HG03457 (cell line): ENCODE data around the gene GFRA1.

Experiments used
- ATAC-seq: cut with Tn5 transposase; IDR thresholded peaks from one replicate; pipeline ENCODE4 v1.9.1; 2021; ENCODE audit warnings: moderate number of reproducible peaks; ENCODE audit not compliant: unreplicated experiment

The GFRA1 gene, protein sequence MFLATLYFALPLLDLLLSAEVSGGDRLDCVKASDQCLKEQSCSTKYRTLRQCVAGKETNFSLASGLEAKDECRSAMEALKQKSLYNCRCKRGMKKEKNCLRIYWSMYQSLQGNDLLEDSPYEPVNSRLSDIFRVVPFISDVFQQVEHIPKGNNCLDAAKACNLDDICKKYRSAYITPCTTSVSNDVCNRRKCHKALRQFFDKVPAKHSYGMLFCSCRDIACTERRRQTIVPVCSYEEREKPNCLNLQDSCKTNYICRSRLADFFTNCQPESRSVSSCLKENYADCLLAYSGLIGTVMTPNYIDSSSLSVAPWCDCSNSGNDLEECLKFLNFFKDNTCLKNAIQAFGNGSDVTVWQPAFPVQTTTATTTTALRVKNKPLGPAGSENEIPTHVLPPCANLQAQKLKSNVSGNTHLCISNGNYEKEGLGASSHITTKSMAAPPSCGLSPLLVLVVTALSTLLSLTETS

DNA sequence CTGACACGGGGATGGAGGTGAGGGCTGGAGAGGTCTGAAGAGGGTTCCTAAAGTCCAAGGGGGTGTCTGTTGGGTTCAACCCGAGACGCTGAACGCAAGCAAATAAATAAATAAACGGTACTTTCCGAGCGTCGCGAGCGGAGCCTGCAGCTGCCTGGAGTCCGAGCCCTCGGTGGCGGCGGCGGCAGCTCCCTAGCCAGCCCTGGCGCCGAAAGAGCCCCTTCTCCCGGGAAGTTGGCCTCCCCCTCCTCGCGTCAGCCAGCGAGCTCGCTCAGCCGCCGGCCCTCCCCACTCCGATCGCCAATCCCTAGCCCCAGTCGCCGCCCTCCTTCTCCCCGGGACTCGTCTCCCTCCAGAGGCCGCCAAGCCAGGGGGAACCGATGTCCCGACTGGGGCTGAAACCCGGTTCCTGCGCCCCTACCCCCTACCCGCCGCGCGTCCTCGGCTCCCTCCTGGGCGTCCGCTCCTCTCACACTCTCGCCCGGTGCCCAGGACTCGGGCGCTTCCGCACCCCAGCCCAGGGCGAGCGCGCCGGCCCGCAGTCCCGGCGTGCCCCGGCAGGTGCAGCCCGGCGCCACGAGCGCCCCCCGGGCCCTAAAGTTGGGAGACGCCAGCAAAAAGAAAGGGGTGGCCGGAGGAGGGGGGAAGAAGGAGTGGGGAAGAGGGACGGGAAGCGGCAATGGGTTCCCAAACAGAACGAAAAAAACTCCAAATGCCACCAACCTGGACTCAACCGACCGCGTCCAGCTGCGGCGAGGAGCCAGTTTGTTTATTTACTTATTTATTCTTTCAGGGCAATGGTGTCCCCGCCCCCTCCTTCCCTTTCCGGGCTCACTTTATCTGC, at the start of gene GFRA1:
GFRA1 (minus strand) TSS at position 767 of the 844 bp plus-strand sequence. CDS start 1,177 bp downstream, outside the sequence.
- no peak for ATAC-seq

DNA sequence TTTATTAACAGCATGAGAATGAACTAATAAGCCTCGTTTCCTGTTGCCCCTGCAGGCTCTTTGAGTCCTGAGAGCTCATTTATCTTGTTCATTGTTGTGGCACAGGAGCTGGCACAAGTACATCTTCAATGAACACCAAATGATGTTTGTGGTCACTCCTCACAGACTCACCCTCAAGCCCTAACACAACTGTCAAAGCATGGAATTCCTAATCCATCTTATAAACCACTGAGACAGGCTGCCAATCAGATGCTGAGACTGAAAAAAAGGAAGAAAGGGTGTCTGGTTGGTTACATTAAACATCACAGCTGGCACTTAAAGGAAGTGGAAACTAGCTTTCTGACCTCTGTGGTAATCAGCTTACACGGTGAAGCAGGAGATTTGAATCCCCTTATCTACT, 43.5 kb upstream of the GFRA1 start:
- ATAC-seq: no peak

DNA sequence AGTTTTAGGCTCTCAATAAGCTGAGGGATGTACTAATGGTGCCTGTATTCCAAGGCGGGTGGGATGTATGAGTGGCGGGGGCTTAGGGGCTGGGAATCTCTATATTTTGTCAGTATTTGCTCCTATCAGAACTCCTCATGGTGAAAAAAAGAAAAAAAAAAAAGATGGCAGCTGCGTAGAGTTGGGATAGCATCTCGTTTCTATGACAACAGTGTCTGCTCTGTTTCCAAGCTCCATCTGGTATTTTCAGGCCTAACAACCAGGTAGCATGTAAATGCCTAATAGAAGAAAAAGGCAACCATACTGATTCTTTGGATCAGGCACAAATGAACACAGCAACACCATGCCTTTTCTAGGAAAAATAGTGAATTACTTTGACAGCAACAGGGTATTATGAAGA, 39.5 kb upstream of the GFRA1 start:
- no peak for ATAC-seq

DNA sequence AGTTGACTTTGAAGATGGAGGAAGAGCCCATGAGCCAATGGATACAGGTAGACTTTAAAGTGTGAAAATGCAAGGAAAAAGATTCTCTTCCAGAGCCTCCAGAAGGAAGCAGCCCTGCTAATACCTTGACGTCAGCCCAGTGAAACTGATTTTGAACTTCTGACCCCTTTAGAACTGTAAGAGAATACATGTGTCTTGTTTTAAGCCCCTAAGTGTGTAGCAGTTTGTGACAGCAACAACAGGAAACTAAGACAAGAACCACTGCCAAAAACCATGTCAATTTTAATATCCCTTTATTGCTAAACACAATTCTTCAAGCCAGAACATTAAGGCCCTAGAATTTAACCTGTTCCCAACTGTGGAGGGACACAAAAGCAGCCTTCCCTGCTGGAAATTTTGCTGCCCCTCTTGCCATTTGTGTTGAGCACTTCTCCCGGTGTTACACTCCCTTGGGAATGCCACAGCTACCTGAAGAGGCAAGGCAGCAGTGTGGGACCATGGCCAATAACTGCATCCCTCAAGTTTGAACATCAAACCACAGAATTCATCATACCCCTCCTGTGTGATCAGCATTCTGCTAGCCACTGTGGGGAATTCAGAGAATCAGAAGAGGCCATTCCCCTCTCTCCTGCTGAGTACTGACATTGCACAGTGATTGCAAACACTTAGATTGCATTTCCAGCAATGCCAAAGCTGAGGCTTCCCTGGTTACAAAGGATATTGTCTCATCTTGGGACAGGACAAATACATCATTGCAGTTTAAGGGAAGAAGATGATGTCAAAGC, 38.9 kb upstream of the GFRA1 start:
- ATAC-seq: no peak

DNA sequence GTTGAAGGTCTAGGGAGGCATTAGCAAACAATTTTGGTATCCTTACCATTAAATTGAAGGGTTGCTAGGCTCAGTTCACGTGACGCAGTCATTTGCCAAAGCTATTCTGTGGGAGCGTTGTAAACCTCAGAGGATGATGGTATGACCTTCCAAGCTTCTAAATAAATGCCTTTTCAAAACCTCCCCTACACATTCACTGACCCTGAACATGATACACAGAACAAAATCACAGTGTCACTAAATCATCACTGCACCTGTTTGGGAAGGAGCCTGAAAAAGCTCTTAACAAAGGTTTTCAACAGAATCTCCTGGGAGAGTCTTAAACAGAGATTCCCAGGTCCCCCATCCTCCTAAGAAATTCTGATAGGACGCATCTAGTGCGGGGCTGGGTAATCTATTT, 38.0 kb upstream of the GFRA1 start:
- ATAC-seq: no peak

DNA sequence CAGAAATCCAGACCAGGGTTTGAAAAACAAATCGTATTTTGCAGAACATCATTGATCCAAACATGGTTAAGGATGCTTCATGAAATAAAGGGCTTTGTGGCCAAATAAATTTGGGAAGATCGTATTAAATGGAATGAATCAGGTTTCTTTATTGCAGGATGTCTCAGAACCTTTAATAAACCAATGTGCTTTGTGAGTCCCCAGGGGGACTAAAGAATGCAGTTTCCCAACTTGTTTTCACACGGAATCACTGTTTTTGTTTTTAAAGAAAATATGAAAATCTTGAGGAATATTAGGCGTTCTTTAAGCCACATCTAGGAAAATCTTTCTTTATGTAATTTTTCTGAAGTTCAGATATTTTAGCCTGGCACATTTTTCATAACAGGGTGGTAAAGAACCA, 34.4 kb upstream of the GFRA1 start:
- ATAC-seq: no peak

DNA sequence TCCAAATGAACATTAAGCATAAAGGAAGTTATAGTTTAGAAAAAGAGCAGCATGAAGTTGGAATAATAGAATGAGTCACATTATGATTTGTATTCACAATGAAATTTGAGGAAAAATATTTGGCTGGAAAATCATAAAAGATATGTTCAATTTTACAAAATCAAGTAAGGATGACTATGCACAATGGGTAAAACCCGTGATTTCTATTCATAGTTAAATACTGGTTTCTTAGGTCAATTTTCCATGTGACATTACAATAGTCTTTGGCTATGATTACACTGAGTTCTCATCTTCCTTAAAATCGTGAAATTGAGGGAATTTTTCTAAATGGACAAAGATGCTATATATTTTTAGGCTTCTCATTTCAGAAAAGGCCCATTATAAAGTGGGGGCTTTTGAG, 33.8 kb upstream of the GFRA1 start:
- ATAC-seq: no peak

DNA sequence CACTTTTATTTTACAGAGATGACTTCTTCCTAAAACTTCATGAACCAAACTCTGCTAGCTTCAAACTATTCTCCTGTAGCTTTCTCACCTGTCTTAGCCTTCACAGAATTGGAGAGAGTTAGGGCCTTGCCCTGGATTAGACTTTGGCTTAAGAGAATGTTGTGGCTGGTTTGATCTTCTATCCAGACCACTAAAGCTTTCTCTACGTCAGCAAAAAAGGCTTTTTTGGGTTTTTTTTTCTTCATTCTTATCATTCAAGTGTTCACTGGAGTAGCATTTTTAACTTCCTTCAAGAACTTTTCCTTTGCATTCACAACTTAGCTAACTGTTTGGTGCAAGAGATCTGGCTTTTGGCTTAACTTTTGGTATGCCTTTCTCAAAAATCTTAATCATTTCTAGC, 31.9 kb upstream of the GFRA1 start:
- ATAC-seq: no peak

DNA sequence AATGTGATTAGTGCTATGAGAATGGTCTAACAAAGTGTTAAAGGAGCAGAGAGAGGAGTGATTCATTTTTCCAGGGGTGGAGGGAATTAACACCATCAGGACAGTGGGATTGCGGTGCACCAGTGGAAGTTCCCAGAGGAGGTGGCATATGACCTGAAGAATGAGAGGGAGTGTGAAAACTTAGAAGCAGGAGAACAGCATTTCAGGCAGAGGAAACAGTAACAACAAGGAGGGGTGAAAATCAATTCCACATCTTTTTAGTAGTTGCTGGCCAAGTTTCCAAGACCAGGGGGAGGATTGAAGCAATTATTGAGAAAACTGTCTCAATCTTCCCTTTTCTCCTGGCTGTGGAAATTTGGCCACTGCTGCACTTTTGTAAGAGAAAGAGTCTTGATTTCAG, 27.5 kb upstream of the GFRA1 start:
- ATAC-seq: no peak

DNA sequence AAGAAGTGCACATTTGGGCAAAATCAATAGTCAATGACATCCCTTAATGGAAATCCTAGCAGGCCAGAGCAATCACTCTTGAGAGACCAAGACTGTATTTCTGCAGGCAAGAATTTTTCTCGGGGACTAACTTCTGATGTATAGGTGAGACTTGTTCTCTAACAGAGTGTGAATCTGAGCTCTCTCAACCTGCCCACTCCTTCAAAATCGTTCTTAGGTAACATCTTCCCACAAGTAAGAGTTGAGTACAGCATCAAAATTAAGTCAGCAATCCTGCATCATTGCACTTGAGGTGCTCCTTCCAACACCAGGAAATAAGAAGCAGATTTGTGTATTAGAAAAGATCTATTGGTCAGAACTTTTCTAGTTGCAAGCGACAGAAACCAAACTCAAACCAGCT, 25.6 kb upstream of the GFRA1 start:
- no peak for ATAC-seq

DNA sequence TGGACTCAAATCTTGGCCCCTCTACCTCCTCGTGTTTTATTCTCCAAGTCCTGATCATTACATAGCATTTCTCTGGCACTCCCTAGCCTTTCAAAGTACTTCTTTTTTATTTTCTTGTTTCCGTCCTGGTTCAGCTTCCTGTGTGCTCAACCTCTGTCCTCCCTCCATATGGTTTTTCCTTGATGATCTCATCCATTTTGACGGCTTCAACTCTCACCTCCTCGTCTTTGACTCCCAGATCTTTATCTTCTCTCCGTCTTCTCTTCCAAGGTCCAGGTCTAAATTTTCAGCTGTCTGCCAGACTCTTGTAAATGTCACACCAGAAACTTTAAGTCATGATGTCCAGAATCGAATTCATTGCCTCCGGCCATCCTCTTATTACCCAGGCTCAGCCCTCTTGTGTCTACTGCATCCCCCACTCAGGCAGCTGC, 23.3 kb upstream of the GFRA1 start:
- no peak for ATAC-seq

DNA sequence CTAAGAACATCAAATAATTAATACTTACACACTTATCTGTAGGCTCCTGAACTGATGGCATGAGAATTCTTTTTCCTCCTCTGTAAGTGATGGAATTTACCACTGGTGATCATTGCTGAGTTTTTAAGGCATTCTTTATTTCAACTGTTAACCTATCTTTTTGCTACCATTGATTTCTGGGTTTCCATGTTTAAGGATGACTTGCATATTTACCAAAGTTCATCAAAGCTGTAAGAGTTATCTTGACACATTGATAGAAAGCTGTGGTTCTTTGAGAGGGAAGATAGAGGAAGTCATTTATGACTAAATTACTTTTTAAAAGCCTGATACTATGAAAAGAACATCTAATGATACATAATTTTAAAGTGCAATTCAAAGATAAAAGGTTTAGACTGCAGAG, 19.5 kb upstream of the GFRA1 start:
- ATAC-seq: no peak

DNA sequence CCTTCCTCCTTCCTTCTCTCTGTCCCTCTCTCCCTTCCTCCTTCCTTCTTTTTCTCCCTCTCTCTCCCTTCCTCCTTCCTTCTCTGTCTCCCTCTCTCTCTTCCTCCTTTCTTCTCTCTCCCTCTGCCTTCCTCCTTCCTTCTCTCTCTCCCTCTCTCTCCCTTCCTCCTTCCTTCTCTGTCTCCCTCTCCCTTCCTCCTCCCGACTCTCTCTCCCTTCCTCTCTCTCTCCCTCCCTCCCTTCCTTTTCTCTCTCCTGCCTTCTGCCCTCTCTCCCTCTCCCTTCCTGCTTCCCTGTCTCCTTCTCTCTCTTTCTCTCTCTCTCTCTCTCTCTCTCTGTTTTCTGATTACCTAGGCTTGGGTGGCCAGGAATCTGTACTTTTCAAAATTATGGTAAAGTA, 16.6 kb upstream of the GFRA1 start:
- no peak for ATAC-seq

DNA sequence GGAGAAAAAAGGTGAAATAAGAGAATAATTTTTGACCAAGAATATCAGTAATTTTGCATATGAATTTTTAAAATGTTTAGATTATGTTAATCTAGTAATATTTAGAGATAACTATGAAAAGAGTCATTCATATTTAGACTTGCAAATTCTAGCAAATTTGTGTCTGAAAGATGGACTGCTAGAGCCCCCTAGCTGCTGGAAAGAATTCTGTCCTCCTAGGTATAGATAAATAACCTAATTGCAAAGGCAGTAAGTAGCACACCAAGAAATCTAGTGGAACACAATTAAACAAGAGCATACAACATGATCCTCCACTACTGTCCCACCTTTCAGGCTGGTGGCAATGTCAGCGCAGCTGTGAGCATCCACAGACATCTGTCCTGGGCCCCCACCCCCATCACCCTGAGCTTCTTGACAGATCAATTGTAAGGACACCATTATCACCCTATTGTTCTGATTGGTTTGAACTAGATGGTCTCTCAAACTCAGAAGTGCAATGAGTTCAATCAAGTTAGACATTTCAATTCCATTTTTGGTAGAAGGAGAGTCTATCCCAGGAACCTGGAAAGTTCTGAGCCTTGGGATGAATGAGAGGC, 15.0 kb upstream of the GFRA1 start:
- ATAC-seq: no peak

DNA sequence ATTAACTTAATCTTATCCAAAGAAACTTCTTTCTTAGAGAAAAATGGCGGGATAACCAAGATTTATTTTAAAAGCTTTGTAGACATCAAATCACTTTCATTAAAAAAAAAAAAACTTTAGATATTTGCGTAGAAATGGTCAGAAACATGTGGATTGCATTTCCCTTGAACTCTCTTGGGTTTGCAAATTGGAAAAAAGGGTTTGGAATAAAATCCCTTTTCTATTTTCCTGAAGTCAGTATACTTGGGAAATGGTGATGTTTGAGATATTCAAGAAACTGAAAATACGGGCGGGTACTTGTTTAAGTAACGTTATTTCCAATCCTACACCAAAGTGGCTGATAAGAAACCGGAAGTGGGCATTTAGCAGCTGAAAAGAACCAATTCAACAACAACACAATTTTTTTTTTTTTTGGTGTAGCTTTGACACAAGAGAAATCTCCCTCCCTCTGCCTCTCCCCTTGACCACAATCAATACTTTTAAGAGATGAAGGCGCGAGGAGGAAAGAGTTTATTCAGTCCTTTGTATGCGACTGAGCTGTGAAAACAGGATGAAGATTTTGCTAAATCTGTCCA, 13.7 kb upstream of the GFRA1 start:
- no peak for ATAC-seq

DNA sequence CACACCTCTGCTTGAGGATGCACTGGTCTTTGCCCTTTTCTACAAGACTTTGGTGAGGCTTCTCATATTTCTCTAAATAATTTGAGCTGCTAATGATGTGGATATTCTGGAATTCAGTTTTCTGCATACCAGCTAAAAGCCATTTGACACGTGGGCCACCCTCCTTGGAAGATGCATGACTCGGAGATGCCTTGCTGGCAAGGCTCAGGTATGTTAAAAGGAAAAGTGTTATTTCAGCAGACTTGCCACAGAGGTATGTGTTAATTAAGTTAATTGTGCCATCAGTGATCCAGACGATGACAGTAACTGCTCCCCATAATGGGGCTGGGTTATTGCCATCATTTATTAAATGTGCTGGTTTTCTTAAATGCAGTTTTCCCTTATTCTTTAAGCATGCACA, 8.8 kb upstream of the GFRA1 start:
- ATAC-seq: no peak

DNA sequence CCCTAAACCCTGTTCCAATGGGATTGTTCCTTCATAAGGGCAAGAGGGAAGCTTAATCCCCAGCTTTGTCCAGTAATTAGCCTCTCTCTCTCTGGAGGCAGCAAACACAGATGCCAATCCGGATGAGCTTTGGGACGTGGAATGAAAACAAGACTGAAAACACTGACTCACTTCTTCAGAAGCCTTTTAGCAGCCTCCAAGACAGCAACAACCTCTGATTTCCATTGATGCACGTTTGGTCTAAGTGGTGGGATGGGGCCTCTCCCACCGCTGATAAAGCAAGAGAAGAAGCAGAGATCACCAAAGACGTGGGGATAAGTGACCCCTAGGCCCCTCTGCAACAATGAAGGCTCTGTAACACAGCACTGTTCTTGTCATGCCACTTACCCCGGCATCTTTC, 5.8 kb upstream of the GFRA1 start:
- no peak for ATAC-seq

DNA sequence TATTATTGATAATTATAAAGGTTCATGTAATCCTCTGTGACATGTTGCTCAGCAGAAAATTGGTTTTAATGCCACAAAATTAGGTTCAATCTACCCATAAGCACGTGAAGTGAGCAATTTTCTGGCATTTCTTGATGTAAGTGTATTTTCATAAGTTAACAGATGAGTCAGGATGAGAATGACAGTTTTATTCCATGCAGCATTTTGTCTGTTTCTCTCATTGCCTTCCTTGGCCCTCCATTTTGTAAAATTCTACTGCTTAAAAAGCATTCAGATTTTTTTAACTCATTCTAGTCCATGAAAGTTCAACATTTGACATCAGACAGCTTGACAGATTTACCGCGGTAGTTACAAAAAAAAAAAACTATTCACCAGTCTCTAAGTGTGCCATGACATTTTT, 4.0 kb upstream of the GFRA1 start:
- ATAC-seq: no peak

DNA sequence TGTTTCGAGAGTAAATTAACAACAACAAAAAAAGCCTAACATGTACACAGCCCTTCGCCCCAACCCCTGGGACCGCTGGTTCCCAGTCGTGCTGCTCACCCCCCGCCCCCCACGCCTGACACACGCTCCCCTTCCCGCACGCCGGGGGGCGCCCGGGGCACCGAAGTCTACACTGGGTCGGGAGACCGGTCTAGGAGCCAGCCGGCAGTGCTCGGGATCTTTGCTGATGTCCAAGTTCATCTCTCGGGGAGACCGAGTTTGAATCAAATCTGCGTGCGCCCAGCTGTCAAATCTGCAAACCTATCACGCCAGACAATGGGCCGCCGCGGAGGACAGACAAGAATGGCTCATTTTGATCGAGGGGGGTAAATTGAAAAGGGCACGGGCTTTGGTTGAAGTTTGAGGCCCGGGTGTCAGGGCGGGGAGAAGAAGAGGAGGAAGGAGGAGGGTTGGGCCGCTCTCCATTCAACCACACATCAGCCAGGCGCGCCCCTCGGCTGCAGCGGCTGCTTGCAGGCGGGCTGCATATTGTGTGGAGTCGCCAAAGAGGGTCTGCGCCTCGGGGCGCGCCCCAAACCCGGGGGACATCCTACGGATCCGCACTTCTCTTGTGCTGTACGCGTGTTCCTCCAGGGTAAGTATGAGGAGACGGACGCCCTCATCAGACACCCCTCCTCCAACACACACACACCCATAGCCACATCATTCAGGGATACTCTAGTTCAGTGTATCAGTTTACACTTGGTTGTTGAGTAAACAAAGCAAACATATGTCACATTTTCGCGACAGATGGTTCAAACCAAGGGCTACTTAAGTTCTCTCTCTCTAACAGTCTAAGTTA, 1.3 kb upstream of the GFRA1 start:
- ATAC-seq: no peak
